Stimulated activated CD4-positive, alpha-beta T cell treated with anti-CD3 and anti-CD28 coated beads, Interleukin-1b, Interleukin-23, amount 100 ng/mL, for 48 hours (primary cell): ENCODE data around the gene ERBB4.
A peak's percentile ranks its signal among the peaks of the same experiment; 100 is the strongest.

Source experiments
- DNase-seq: peaks from one replicate; pipeline ENCODE4 v3.0.0-alpha.2; 2020

ERBB4 gene

GRCh38 chr2:211503856-211504255 is 1034.7 kb downstream of the ERBB4 start:
- DNase-seq: no peak

GRCh38 chr2:211503198-211503597 is 1035.4 kb downstream of the ERBB4 start:
- DNase-seq: no peak

- no peak for DNase-seq
Measured at GRCh38 chr2:211498551-211499205, 1039.9 kb downstream of the ERBB4 start.

- no peak for DNase-seq
Measured at GRCh38 chr2:211495339-211495738, 1043.3 kb downstream of the ERBB4 start.

- no peak for DNase-seq
Measured at GRCh38 chr2:211494536-211494935, 1044.1 kb downstream of the ERBB4 start.

GRCh38 chr2:211494085-211494484 is 1044.5 kb downstream of the ERBB4 start:
- no peak for DNase-seq

- DNase-seq: no peak
Measured at GRCh38 chr2:211487733-211488132, 1050.9 kb downstream of the ERBB4 start.

- no peak for DNase-seq
Measured at GRCh38 chr2:211479536-211480150, 1059.0 kb downstream of the ERBB4 start.

- DNase-seq: no peak
Measured at GRCh38 chr2:211477537-211478275, 1060.9 kb downstream of the ERBB4 start.

- DNase-seq: no peak
Measured at GRCh38 chr2:211473116-211473515, 1065.5 kb downstream of the ERBB4 start.

- no peak for DNase-seq
Measured at GRCh38 chr2:211469664-211470059, 1068.9 kb downstream of the ERBB4 start.

GRCh38 chr2:211468877-211469663 is 1069.5 kb downstream of the ERBB4 start:
- no peak for DNase-seq

GRCh38 chr2:211468217-211468616 is 1070.4 kb downstream of the ERBB4 start:
- DNase-seq: no peak

GRCh38 chr2:211463397-211463796 is 1075.2 kb downstream of the ERBB4 start:
- DNase-seq: no peak

- DNase-seq: no peak
Measured at GRCh38 chr2:211458974-211459373, 1079.6 kb downstream of the ERBB4 start.

GRCh38 chr2:211457325-211457724 is 1081.3 kb downstream of the ERBB4 start:
- DNase-seq: no peak

GRCh38 chr2:211455216-211455841 is 1083.3 kb downstream of the ERBB4 start:
- DNase-seq: peak; percentile 5

GRCh38 chr2:211454679-211455078 is 1083.9 kb downstream of the ERBB4 start:
- no peak for DNase-seq

GRCh38 chr2:211453311-211453887 is 1085.2 kb downstream of the ERBB4 start:
- DNase-seq: no peak

- DNase-seq: no peak
Measured at GRCh38 chr2:211451642-211452041, 1087.0 kb downstream of the ERBB4 start.

GRCh38 chr2:211449819-211450218 is 1088.8 kb downstream of the ERBB4 start:
- DNase-seq: no peak

GRCh38 chr2:211447548-211447947 is 1091.1 kb downstream of the ERBB4 start:
- DNase-seq: no peak
